Measurements from ENCODE around the gene MMP19.
"Not testable (repeated sequence)": the region's sequence is repeated elsewhere in the genome, so short reads cannot be mapped to it uniquely, and the experiment has no call there.

DNA sequence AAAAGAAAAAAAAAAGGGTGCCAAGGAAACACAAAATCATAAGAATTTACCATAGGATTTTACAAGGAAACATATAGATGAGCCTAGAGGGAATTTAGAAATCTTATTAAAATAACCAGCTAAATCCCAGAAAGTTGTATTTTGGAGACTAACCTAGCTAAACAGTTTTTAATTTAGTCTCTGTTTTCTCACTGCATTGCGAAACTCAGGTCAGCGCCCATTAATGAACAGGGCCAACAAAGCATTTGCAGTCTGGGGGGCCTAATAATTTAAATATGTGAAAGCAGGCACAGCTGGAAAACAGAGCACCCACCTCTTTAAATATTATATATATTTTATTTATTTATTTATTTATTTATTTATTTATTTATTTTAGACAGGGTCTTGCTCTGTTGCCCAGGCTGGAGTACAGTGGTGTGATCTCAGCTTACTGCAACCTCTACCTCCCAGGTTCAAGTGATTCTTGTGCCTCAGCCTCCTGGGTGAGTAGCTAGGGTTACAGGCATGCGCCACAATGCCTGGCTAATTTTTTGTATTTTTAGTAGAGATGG, 23.8 kb upstream of the MMP19 start:
- TF ChIP-seq, protein P1, sequence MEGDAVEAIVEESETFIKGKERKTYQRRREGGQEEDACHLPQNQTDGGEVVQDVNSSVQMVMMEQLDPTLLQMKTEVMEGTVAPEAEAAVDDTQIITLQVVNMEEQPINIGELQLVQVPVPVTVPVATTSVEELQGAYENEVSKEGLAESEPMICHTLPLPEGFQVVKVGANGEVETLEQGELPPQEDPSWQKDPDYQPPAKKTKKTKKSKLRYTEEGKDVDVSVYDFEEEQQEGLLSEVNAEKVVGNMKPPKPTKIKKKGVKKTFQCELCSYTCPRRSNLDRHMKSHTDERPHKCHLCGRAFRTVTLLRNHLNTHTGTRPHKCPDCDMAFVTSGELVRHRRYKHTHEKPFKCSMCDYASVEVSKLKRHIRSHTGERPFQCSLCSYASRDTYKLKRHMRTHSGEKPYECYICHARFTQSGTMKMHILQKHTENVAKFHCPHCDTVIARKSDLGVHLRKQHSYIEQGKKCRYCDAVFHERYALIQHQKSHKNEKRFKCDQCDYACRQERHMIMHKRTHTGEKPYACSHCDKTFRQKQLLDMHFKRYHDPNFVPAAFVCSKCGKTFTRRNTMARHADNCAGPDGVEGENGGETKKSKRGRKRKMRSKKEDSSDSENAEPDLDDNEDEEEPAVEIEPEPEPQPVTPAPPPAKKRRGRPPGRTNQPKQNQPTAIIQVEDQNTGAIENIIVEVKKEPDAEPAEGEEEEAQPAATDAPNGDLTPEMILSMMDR (conservative IDR thresholded peaks at IDR 0.05; ENCODE audit: low read depth, low read length), result not testable (repeated sequence)
- TF ChIP-seq EZH2 (IDR thresholded peaks at IDR 0.05; ENCODE audit: low read length, unreplicated experiment); EZH2phosphoT487 (IDR thresholded peaks at IDR 0.05; ENCODE audit: borderline replicate concordance, low read length): not testable (repeated sequence)
